ENCODE data around the gene SZRD1. TPM values are rescaled to one million over a fixed set of nuclear protein-coding genes. Genes with fewer than 3 reads are reported as not detected.

SZRD1 gene
- total and polyA plus RNA-seq, 4 donors = 87.9 to 172 (median 119) TPM

- Histone ChIP-seq H3K36me3 (ENCODE audit: control insufficient read depth in 1 of 2, insufficient read depth in 2 of 2, low read length in 1 of 2) (no peaks in the 10 kb centered on the region), H3K27ac (ENCODE audit: low read depth in 1 of 2, low read length in 2 of 2) (peak overlapping the region; percentile 18 to 97), H3K4me1 (ENCODE audit: control insufficient read depth in 1 of 2, insufficient read depth in 2 of 2, low read length in 2 of 2) (peaks cover 10 to 16% of the 10 kb centered on the region in 2 donors), H3K27me3 (ENCODE audit: control insufficient read depth in 1 of 2, insufficient read depth in 2 of 2, low read length in 1 of 2) (no peaks in the 10 kb centered on the region), H3K4me3 (ENCODE audit: low read length in 2 of 2) (no peak overlapping the region), H3K9me3 (ENCODE audit: control insufficient read depth, low read length) (no peaks in the 10 kb centered on the region)
- DNase-seq = no peak
- intact Hi-C loops (cut with DNase I) = no loop called here
- 7 to 12% methylated on average over 5 of the region's 5 CpGs for WGBS, 2 donors
- ATAC-seq (ENCODE audit: low FRiP score) = peak; percentile 61
Measured at GRCh38 chr1:16386454-16387113, 19.5 kb downstream of the SZRD1 start.

GRCh38 chr1:16387201-16388188 is 20.5 kb downstream of the SZRD1 start:
- H3K4me3 ChIP-seq (ENCODE audit: low read length in 2 of 2) = peak overlapping the region in 1 of 2 donors; percentile 74
- H3K27ac ChIP-seq (ENCODE audit: low read depth in 1 of 2, low read length in 2 of 2) = peak overlapping the region; percentile 23 to 97
- 12 to 13% methylated on average over 14 of the region's 14 CpGs for WGBS, 2 donors
- intact Hi-C loops (cut with DNase I) = no loop called here
- no peaks in the 10 kb centered on the region for H3K27me3 ChIP-seq (ENCODE audit: control insufficient read depth in 1 of 2, insufficient read depth in 2 of 2, low read length in 1 of 2)
- no peaks in the 10 kb centered on the region for H3K9me3 ChIP-seq (ENCODE audit: control insufficient read depth, low read length)
- peaks cover 13 to 16% of the 10 kb centered on the region in 2 donors for H3K4me1 ChIP-seq (ENCODE audit: control insufficient read depth in 1 of 2, insufficient read depth in 2 of 2, low read length in 2 of 2)
- no peaks in the 10 kb centered on the region for H3K36me3 ChIP-seq (ENCODE audit: control insufficient read depth in 1 of 2, insufficient read depth in 2 of 2, low read length in 1 of 2)
- DNase-seq (no peak), ATAC-seq (ENCODE audit: low FRiP score) (peak; percentile 56)

- H3K4me3 ChIP-seq (ENCODE audit: low read length in 2 of 2) = no peak overlapping the region
- ATAC-seq (ENCODE audit: low FRiP score) = no peak
- no peak for DNase-seq
- H3K27me3 ChIP-seq (ENCODE audit: control insufficient read depth in 1 of 2, insufficient read depth in 2 of 2, low read length in 1 of 2) = no peaks in the 10 kb centered on the region
- peaks cover 6 to 7% of the 10 kb centered on the region in 2 donors for H3K4me1 ChIP-seq (ENCODE audit: control insufficient read depth in 1 of 2, insufficient read depth in 2 of 2, low read length in 2 of 2)
- peaks cover 0 to 3% of the 10 kb centered on the region in 2 donors for H3K36me3 ChIP-seq (ENCODE audit: control insufficient read depth in 1 of 2, insufficient read depth in 2 of 2, low read length in 1 of 2)
- 70 to 73% methylated on average over 3 of the region's 3 CpGs for WGBS, 2 donors
- no peak overlapping the region for H3K27ac ChIP-seq (ENCODE audit: low read depth in 1 of 2, low read length in 2 of 2)
- no peaks in the 10 kb centered on the region for H3K9me3 ChIP-seq (ENCODE audit: control insufficient read depth, low read length)
- intact Hi-C loops (cut with DNase I) = no loop called here
Measured at GRCh38 chr1:16391411-16391810, 24.4 kb downstream of the SZRD1 start.

GRCh38 chr1:16392740-16393569 is 25.9 kb downstream of the SZRD1 start:
- no peaks in the 10 kb centered on the region for H3K27me3 ChIP-seq (ENCODE audit: control insufficient read depth in 1 of 2, insufficient read depth in 2 of 2, low read length in 1 of 2)
- no peak for ATAC-seq (ENCODE audit: low FRiP score)
- H3K9me3 ChIP-seq (ENCODE audit: control insufficient read depth, low read length) = no peaks in the 10 kb centered on the region
- 54 to 55% methylated on average over 21 of the region's 21 CpGs for WGBS, 2 donors
- H3K27ac ChIP-seq (ENCODE audit: low read depth in 1 of 2, low read length in 2 of 2) = no peak overlapping the region
- DNase-seq = no peak
- peaks cover 0 to 6% of the 10 kb centered on the region in 2 donors for H3K36me3 ChIP-seq (ENCODE audit: control insufficient read depth in 1 of 2, insufficient read depth in 2 of 2, low read length in 1 of 2)
- peaks cover 0 to 3% of the 10 kb centered on the region in 2 donors for H3K4me1 ChIP-seq (ENCODE audit: control insufficient read depth in 1 of 2, insufficient read depth in 2 of 2, low read length in 2 of 2)
- H3K4me3 ChIP-seq (ENCODE audit: low read length in 2 of 2) = no peak overlapping the region
- intact Hi-C loops (cut with DNase I) = no loop called here

GRCh38 chr1:16393570-16394521 is 26.8 kb downstream of the SZRD1 start:
- no peak overlapping the region for H3K27ac ChIP-seq (ENCODE audit: low read depth in 1 of 2, low read length in 2 of 2)
- ATAC-seq (ENCODE audit: low FRiP score) (no peak), DNase-seq (peak in 1 of 2 donors; percentile 64)
- no peak overlapping the region for H3K4me3 ChIP-seq (ENCODE audit: low read length in 2 of 2)
- no peaks in the 10 kb centered on the region for H3K27me3 ChIP-seq (ENCODE audit: control insufficient read depth in 1 of 2, insufficient read depth in 2 of 2, low read length in 1 of 2)
- H3K9me3 ChIP-seq (ENCODE audit: control insufficient read depth, low read length) = no peaks in the 10 kb centered on the region
- intact Hi-C loops (cut with DNase I) = no loop called here
- WGBS, 2 donors = 60 to 65% methylated on average over 10 of the region's 10 CpGs
- peaks cover 0 to 3% of the 10 kb centered on the region in 2 donors for H3K4me1 ChIP-seq (ENCODE audit: control insufficient read depth in 1 of 2, insufficient read depth in 2 of 2, low read length in 2 of 2)
- H3K36me3 ChIP-seq (ENCODE audit: control insufficient read depth in 1 of 2, insufficient read depth in 2 of 2, low read length in 1 of 2) = peaks cover 0 to 6% of the 10 kb centered on the region in 2 donors

- WGBS, 2 donors = 91% methylated on average over 13 of the region's 13 CpGs
- no peak overlapping the region for H3K27ac ChIP-seq (ENCODE audit: low read depth in 1 of 2, low read length in 2 of 2)
- H3K4me1 ChIP-seq (ENCODE audit: control insufficient read depth in 1 of 2, insufficient read depth in 2 of 2, low read length in 2 of 2) = peaks cover 0 to 3% of the 10 kb centered on the region in 2 donors
- DNase-seq (no peak), ATAC-seq (ENCODE audit: low FRiP score) (no peak)
- H3K27me3 ChIP-seq (ENCODE audit: control insufficient read depth in 1 of 2, insufficient read depth in 2 of 2, low read length in 1 of 2) = no peaks in the 10 kb centered on the region
- H3K36me3 ChIP-seq (ENCODE audit: control insufficient read depth in 1 of 2, insufficient read depth in 2 of 2, low read length in 1 of 2) = peaks cover 0 to 6% of the 10 kb centered on the region in 2 donors
- no peaks in the 10 kb centered on the region for H3K9me3 ChIP-seq (ENCODE audit: control insufficient read depth, low read length)
- no peak overlapping the region for H3K4me3 ChIP-seq (ENCODE audit: low read length in 2 of 2)
- intact Hi-C loops (cut with DNase I) = no loop called here
Measured at GRCh38 chr1:16394977-16395376, 27.9 kb downstream of the SZRD1 start.

GRCh38 chr1:16396591-16396990 is 29.5 kb downstream of the SZRD1 start:
- Histone ChIP-seq H3K9me3 (ENCODE audit: control insufficient read depth, low read length) (no peaks in the 10 kb centered on the region), H3K27ac (ENCODE audit: low read depth in 1 of 2, low read length in 2 of 2) (peak overlapping the region in 1 of 2 donors; percentile 16), H3K4me1 (ENCODE audit: control insufficient read depth in 1 of 2, insufficient read depth in 2 of 2, low read length in 2 of 2) (peaks cover 0 to 3% of the 10 kb centered on the region in 2 donors), H3K36me3 (ENCODE audit: control insufficient read depth in 1 of 2, insufficient read depth in 2 of 2, low read length in 1 of 2) (peaks cover 0 to 6% of the 10 kb centered on the region in 2 donors), H3K27me3 (ENCODE audit: control insufficient read depth in 1 of 2, insufficient read depth in 2 of 2, low read length in 1 of 2) (no peaks in the 10 kb centered on the region), H3K4me3 (ENCODE audit: low read length in 2 of 2) (no peak overlapping the region)
- peak in 1 of 2 donors; percentile 82 for DNase-seq
- intact Hi-C loops (cut with DNase I) = no loop called here
- ATAC-seq (ENCODE audit: low FRiP score) = no peak
- 34 to 40% methylated on average over 7 of the region's 7 CpGs for WGBS, 2 donors

Measured in aorta (tissue), 5 donors.